K562 treated with DMSO at 1 percent for 12 hours (cell line): ENCODE measurements around the gene SUCLG1. TPM values are rescaled to one million over a fixed set of nuclear protein-coding genes. Genes with fewer than 3 reads are reported as not detected.

ENCODE experiments used
- total RNA-seq: library from RNA; unstranded; fragments of 300-600 nt; gene quantifications from 2 replicates; pipeline ENCODE4 v1.2.3, GENCODE V29; 2022; ENCODE audit not compliant: insufficient read depth

The SUCLG1 gene
- 85.5 and 97.2 TPM in 2 replicates for total RNA-seq

DNA sequence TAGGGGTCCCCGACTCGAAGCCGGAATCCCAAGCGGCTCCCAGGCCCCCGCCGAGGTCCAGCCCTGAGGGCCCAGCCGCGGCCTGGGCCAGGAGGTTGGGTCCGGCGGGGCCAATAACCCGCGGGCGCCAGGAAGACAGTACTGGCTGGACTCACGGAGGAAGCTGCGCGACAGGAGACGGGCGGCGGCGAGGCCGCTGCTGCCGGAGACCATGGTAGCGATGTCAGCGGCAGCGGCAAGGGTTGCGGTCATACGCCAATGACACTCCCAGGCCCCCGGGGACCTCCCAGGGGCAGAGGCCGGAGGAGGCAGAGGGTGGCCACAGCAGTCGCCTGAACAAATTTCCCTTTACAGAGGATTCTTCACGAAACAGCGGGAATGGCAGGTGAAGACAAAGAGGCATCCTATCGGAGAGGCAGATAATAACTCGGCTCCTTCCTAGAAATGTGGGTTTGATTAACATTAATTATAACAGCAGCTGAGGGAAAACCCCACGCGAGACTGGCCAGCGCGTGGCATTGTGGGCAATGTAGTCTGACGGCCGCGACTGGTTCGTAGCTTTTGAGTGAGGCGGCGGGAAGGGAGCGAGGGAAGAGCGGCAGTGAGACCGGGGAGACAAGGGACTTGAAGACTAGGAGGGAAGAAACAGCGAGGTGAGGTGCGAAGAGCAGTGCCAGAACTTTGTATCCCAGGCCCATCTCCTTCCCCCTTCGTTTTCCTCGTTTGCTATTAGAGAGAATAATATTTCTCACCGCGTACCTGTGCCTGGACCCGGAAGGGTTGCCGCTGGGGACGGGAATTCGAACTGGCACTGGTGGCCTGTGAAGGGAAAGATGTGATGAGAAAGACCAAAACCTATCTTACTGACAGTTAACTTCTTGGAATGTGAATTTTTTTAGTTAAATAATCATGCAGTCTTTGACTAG, at the start of gene SUCLG1:
Gene SUCLG1, minus strand, starts transcription at position 263 of the 926 bp plus-strand sequence. Its CDS starts 11 bp downstream, at position 252.

Other genes with a start within 250 kb of the SUCLG1 start
- gene DNAH6, start 57.2 kb upstream of the SUCLG1 start, total RNA-seq = 0.19 TPM in 1 of 2 replicates, not detected in the other